DOHH2 (cell line): ENCODE measurements around the gene SORL1.

Source experiments
- EZH2phosphoT487 ChIP-seq: fragments of 200-600 bp; sonication (generic); IDR thresholded peaks from 2 replicates; pipeline ENCODE4 v1.6.1; 2017; ENCODE audit warnings: borderline replicate concordance, mild to moderate bottlenecking, antibody characterized with exemption, low read length, moderate library complexity, mixed read lengths
- TF ChIP-seq, protein P1 (sequence below): fragments of 200-600 bp; sonication (generic); IDR thresholded peaks from one replicate; pipeline ENCODE4 v1.5.1; 2014; ENCODE audit warnings: antibody characterized with exemption, mild to moderate bottlenecking, low read depth, low read length; ENCODE audit not compliant: poor library complexity, severe bottlenecking

DNA sequence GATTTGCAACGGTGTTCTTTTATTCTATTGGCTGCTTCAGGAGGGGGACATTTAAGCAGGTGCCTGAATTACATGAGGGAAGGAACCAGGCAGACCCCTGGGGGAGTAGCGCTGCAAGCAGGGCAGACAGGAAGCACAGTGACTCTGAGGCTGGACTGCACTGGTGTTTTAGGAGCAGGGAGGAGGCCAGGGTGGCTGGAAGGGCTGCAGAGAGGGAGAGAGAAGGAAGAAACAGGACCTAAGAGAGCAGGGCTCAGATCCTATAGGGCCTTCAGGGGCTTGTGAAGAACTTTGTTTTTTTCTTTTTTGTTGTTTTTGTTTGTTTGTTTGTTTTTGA is 63.2 kb downstream of the SORL1 start:
- TF ChIP-seq, protein P1, sequence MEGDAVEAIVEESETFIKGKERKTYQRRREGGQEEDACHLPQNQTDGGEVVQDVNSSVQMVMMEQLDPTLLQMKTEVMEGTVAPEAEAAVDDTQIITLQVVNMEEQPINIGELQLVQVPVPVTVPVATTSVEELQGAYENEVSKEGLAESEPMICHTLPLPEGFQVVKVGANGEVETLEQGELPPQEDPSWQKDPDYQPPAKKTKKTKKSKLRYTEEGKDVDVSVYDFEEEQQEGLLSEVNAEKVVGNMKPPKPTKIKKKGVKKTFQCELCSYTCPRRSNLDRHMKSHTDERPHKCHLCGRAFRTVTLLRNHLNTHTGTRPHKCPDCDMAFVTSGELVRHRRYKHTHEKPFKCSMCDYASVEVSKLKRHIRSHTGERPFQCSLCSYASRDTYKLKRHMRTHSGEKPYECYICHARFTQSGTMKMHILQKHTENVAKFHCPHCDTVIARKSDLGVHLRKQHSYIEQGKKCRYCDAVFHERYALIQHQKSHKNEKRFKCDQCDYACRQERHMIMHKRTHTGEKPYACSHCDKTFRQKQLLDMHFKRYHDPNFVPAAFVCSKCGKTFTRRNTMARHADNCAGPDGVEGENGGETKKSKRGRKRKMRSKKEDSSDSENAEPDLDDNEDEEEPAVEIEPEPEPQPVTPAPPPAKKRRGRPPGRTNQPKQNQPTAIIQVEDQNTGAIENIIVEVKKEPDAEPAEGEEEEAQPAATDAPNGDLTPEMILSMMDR = no peak
- no peak for TF ChIP-seq EZH2phosphoT487
